ENCODE data around the gene SPDYA. TPM values are rescaled to one million over a fixed set of nuclear protein-coding genes. Genes with fewer than 3 reads are reported as not detected.

The SPDYA gene
- polyA plus RNA-seq, 3 donors = 0.15 TPM; not detected in 2

DNA sequence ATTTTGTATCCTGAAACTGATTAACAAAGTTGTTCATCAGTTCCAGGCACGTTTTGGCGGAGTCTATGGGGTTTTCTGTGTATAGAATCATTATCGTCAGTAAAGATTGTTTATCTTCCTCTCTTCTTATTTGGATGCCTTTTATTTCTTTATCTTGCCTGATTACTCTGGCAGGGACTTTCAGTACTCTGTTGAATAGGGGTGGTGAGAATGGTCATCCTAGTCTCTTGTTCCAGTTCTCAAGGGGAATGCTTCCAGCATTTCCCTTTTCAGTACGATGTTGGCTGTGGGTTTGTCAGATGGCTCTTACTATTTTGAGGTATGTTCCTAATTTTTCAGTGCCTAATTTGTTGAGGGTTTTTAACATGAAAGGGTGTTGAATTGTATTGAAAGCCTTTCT, 14.0 kb upstream of the SPDYA start:
- no peaks in the 10 kb centered on the region for H3K27me3 Mint-ChIP-seq (ENCODE audit: low read depth in 3 of 3)
- Histone ChIP-seq H3K9me3 (replicated peaks in 1 of 2; ENCODE audit: control insufficient read depth in 1 of 2, insufficient read depth in 1 of 2, low read length in 2 of 2) (no peaks in the 10 kb centered on the region), H3K36me3 (replicated peaks in 1 of 2; ENCODE audit: control insufficient read depth in 1 of 2, insufficient read depth in 2 of 2, low read length in 2 of 2) (peaks cover 70 to 99% of the 10 kb centered on the region in 2 donors), H2AFZ (ENCODE audit: insufficient read depth, low read depth, low read length, poor library complexity, severe bottlenecking) (no peak overlapping the region), H4K20me1 (ENCODE audit: insufficient read depth, low read length) (peaks cover 100% of the 10 kb centered on the region), H3K4me3 (replicated peaks in 1 of 3; ENCODE audit: low read depth in 2 of 3, low read length in 3 of 3) (no peak overlapping the region), H3K4me1 (ENCODE audit: control insufficient read depth in 1 of 2, insufficient read depth in 2 of 2, low read length in 2 of 2) (no peaks in the 10 kb centered on the region), H3K9ac (ENCODE audit: insufficient read depth, low read length, poor library complexity, severe bottlenecking) (no peak overlapping the region), H3K27ac (ENCODE audit: low read depth in 1 of 2, low read length in 2 of 2) (no peak overlapping the region), H3K79me2 (ENCODE audit: insufficient read depth, low read length) (peaks cover 40% of the 10 kb centered on the region), H3K27me3 (ENCODE audit: control insufficient read depth in 2 of 2, insufficient read depth in 2 of 2, low read length in 2 of 2) (no peaks in the 10 kb centered on the region), H3K4me2 (replicated peaks; ENCODE audit: extremely low read depth, low read length, poor library complexity, severe bottlenecking) (no peak overlapping the region)
- 43% methylated on average over 1 of the region's 4 CpGs for WGBS (ENCODE audit: insufficient coverage)
- peaks cover 78 to 88% of the 10 kb centered on the region in 2 donors for H3K36me3 Mint-ChIP-seq
- DNase-seq = no peak
- H3K27ac Mint-ChIP-seq = peak overlapping the region in 1 of 7 donors; percentile 45
- no peaks in the 10 kb centered on the region for H3K4me1 Mint-ChIP-seq
- H3K9me3 Mint-ChIP-seq = peaks cover 0 to 2% (median 0%) of the 10 kb centered on the region in 7 donors
- intact Hi-C loops (cut with micrococcal nuclease) = no loop called here
- H3K4me3 Mint-ChIP-seq = no peak overlapping the region
- TF ChIP-seq, protein P1, sequence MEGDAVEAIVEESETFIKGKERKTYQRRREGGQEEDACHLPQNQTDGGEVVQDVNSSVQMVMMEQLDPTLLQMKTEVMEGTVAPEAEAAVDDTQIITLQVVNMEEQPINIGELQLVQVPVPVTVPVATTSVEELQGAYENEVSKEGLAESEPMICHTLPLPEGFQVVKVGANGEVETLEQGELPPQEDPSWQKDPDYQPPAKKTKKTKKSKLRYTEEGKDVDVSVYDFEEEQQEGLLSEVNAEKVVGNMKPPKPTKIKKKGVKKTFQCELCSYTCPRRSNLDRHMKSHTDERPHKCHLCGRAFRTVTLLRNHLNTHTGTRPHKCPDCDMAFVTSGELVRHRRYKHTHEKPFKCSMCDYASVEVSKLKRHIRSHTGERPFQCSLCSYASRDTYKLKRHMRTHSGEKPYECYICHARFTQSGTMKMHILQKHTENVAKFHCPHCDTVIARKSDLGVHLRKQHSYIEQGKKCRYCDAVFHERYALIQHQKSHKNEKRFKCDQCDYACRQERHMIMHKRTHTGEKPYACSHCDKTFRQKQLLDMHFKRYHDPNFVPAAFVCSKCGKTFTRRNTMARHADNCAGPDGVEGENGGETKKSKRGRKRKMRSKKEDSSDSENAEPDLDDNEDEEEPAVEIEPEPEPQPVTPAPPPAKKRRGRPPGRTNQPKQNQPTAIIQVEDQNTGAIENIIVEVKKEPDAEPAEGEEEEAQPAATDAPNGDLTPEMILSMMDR (IDR thresholded peaks at IDR 0.05) = no peak

DNA sequence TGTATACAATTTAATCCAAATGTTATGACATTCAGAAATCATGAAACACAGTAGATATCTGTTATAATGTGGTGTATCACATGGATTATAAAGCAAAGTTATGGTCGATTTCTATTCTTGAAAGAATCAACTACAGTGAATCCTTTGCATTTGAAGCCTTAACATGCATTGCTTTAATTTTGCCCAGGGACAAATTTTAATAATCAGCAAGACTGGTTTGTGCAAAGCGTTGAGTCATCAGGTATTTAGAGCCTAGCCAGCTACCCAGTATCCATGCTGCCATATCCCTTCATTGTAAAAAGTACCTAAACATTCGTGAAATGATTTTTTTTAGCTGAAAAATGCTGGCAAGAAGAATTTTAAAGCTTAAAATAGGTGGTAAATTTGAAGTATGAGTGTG, 8.9 kb upstream of the SPDYA start:
- Mint-ChIP-seq H3K4me3 (no peak overlapping the region), H3K9me3 (no peaks in the 10 kb centered on the region), H3K36me3 (peaks cover 68 to 87% of the 10 kb centered on the region in 2 donors), H3K27me3 (ENCODE audit: low read depth in 3 of 3) (no peaks in the 10 kb centered on the region), H3K27ac (no peak overlapping the region), H3K4me1 (no peaks in the 10 kb centered on the region)
- H3K9me3 ChIP-seq (replicated peaks in 1 of 2; ENCODE audit: control insufficient read depth in 1 of 2, insufficient read depth in 1 of 2, low read length in 2 of 2) = no peaks in the 10 kb centered on the region
- no peak overlapping the region for H3K9ac ChIP-seq (ENCODE audit: insufficient read depth, low read length, poor library complexity, severe bottlenecking)
- no peaks in the 10 kb centered on the region for H3K4me1 ChIP-seq (ENCODE audit: control insufficient read depth in 1 of 2, insufficient read depth in 2 of 2, low read length in 2 of 2)
- no peak for DNase-seq
- no peak overlapping the region for H3K4me3 ChIP-seq (replicated peaks in 1 of 3; ENCODE audit: low read depth in 2 of 3, low read length in 3 of 3)
- H3K4me2 ChIP-seq (replicated peaks; ENCODE audit: extremely low read depth, low read length, poor library complexity, severe bottlenecking) = no peak overlapping the region
- peaks cover 10% of the 10 kb centered on the region for H3K79me2 ChIP-seq (ENCODE audit: insufficient read depth, low read length)
- no peak overlapping the region for H3K27ac ChIP-seq (ENCODE audit: low read depth in 1 of 2, low read length in 2 of 2)
- H2AFZ ChIP-seq (ENCODE audit: insufficient read depth, low read depth, low read length, poor library complexity, severe bottlenecking) = no peak overlapping the region
- H3K36me3 ChIP-seq (replicated peaks in 1 of 2; ENCODE audit: control insufficient read depth in 1 of 2, insufficient read depth in 2 of 2, low read length in 2 of 2) = peaks cover 67 to 97% of the 10 kb centered on the region in 2 donors
- H4K20me1 ChIP-seq (ENCODE audit: insufficient read depth, low read length) = peaks cover 84% of the 10 kb centered on the region
- H3K27me3 ChIP-seq (ENCODE audit: control insufficient read depth in 2 of 2, insufficient read depth in 2 of 2, low read length in 2 of 2) = no peaks in the 10 kb centered on the region
- intact Hi-C loops (cut with micrococcal nuclease) = no loop called here
- TF ChIP-seq, protein P1 (IDR thresholded peaks at IDR 0.05) = no peak
- no CpG with 5 or more reads among the region's 3 CpGs for WGBS (ENCODE audit: insufficient coverage)

All from CD14-positive monocyte (primary cell).